Fibroblast of skin of left biceps (primary cell): ENCODE results near the gene QPRT.
"Not testable (repeated sequence)": the region's sequence is repeated elsewhere in the genome, so short reads cannot be mapped to it uniquely, and the experiment has no call there.

ENCODE experiments used
- DNase-seq, 2 experiments: peaks; one replicate each; pipeline ENCODE4 v3.0.0-alpha.2; 2013; ENCODE audit warnings: low read depth in 2 of 2

The QPRT gene

GRCh38 chr16:29746518-29746917 is 67.5 kb downstream of the QPRT start:
- not testable (repeated sequence) for DNase-seq
